ENCODE results near the gene STAT1.

Gene STAT1

GRCh38 chr2:191013932-191014652, at the start of gene STAT1 (continued):
- no peak for TF ChIP-seq ZNF645 (tag by site-specific recombination; IDR thresholded peaks at IDR 0.05)
- TF ChIP-seq ZNF623 (tag by site-specific recombination; IDR thresholded peaks at IDR 0.05), result no peak
- no peak for TF ChIP-seq ZNF133 (tag by site-specific recombination; IDR thresholded peaks at IDR 0.05)
- TF ChIP-seq ZNF324 (tag by site-specific recombination; IDR thresholded peaks at IDR 0.05), result 0 out of 2 replicates have a peak, but pooled peaks have one; percentile 57
- no peak for TF ChIP-seq ZNF280C (tag by site-specific recombination; IDR thresholded peaks at IDR 0.05)
- no peak for TF ChIP-seq ZNF23 (tag by site-specific recombination; IDR thresholded peaks at IDR 0.05; ENCODE audit: borderline replicate concordance)
- TF ChIP-seq KLF7 (tag by site-specific recombination; IDR thresholded peaks at IDR 0.05; ENCODE audit: borderline replicate concordance), result peak; percentile 17; the same call in 1 of the 2 replicates
- no peak for TF ChIP-seq ZNF521 (tag by site-specific recombination; IDR thresholded peaks at IDR 0.05)
- no peak for TF ChIP-seq ATF2 (tag by site-specific recombination; IDR thresholded peaks at IDR 0.05; ENCODE audit: low read depth)
- no peak for TF ChIP-seq HOXA7 (CRISPR knock-in tag; IDR thresholded peaks at IDR 0.05; ENCODE audit: borderline replicate concordance)
- TF ChIP-seq ZFHX2 (tag by site-specific recombination; conservative IDR thresholded peaks at IDR 0.05), result peak; percentile 95
- no peak for TF ChIP-seq ZNF16 (tag by site-specific recombination; IDR thresholded peaks at IDR 0.05; ENCODE audit: low read depth)
- no peak for TF ChIP-seq TCF7L2 (IDR thresholded peaks at IDR 0.05; ENCODE audit: borderline replicate concordance, low read depth, low read length)
- TF ChIP-seq ZNF610 (tag by site-specific recombination; IDR thresholded peaks at IDR 0.05; ENCODE audit: borderline replicate concordance), result peak; percentile 63; the same call in 1 of the 2 replicates
- TF ChIP-seq ZNF202 (tag by site-specific recombination; IDR thresholded peaks at IDR 0.05; ENCODE audit: borderline replicate concordance), result no peak
- TF ChIP-seq MYNN (tag by site-specific recombination; IDR thresholded peaks at IDR 0.05; ENCODE audit: borderline replicate concordance), result no peak
- no peak for TF ChIP-seq ZNF114 (tag by site-specific recombination; IDR thresholded peaks at IDR 0.05)
- TF ChIP-seq SP3 (tag by site-specific recombination; IDR thresholded peaks at IDR 0.05), result peak; percentile 88
- TF ChIP-seq ZNF221 (tag by site-specific recombination; IDR thresholded peaks at IDR 0.05; ENCODE audit: borderline replicate concordance), result no peak
- TF ChIP-seq PRDM2 (tag by site-specific recombination; IDR thresholded peaks at IDR 0.05; ENCODE audit: borderline replicate concordance), result no peak
- TF ChIP-seq CTCF (tag by site-specific recombination; IDR thresholded peaks at IDR 0.05), result peak; percentile 38; the same call in 1 of the 2 replicates
- TF ChIP-seq ZNF292 (tag by site-specific recombination; IDR thresholded peaks at IDR 0.05; ENCODE audit: borderline replicate concordance, low read depth), result no peak
- TF ChIP-seq ZNF239 (tag by site-specific recombination; IDR thresholded peaks at IDR 0.05), result no peak
- TF ChIP-seq ZSCAN16 (tag by site-specific recombination; IDR thresholded peaks at IDR 0.05), result no peak
- TF ChIP-seq OSR2 (tag by site-specific recombination; IDR thresholded peaks at IDR 0.05), result peak; percentile 65
- no peak for TF ChIP-seq ZNF558 (tag by site-specific recombination; IDR thresholded peaks at IDR 0.05)

All from HEK293 (cell line).